Measurements from ENCODE around the gene MAP4. TPM values are rescaled to one million over a fixed set of nuclear protein-coding genes. Genes with fewer than 3 reads are reported as not detected.

Gene MAP4
- total and polyA plus RNA-seq, 8 donors, result 34.5 to 127 (median 72.2) TPM

GRCh38 chr3:47847260-47847659 lies 169.0 kb downstream of the MAP4 start:
- FAIRE-seq (no peak), DNase-seq (no peak), ATAC-seq (no peak)
- H3K4me1 ChIP-seq, result no peaks in the 10 kb centered on the region
- 79 to 81% methylated on average over 11 of the region's 11 CpGs for WGBS, 2 donors
- H3K27ac ChIP-seq, result no peak overlapping the region
- no peaks in the 10 kb centered on the region for H3K27me3 ChIP-seq
- no peaks in the 10 kb centered on the region for H3K9me3 ChIP-seq
- peaks cover 6 to 45% (median 19%) of the 10 kb centered on the region in 3 donors for H3K36me3 ChIP-seq
- intact Hi-C loops (cut with DNase I), result loop anchor here in 1 of 3 donors (10.0 kb wide), 2 partner anchors 148 to 308 kb away; no protein-coding TSS in a partner anchor
- no peak overlapping the region for H3K4me3 ChIP-seq
- no peak for TF ChIP-seq CTCF (IDR thresholded peaks at IDR 0.05)

GRCh38 chr3:47846880-47847248 lies 169.4 kb downstream of the MAP4 start:
- Histone ChIP-seq H3K27me3 (no peaks in the 10 kb centered on the region), H3K4me3 (no peak overlapping the region), H3K9me3 (no peaks in the 10 kb centered on the region), H3K27ac (no peak overlapping the region), H3K4me1 (no peaks in the 10 kb centered on the region), H3K36me3 (peaks cover 6 to 48% (median 19%) of the 10 kb centered on the region in 3 donors)
- intact Hi-C loops (cut with DNase I), result loop anchor here in 1 of 3 donors (10.0 kb wide), 2 partner anchors 148 to 308 kb away; no protein-coding TSS in a partner anchor
- WGBS, 2 donors, result 86 to 87% methylated on average over 10 of the region's 10 CpGs
- FAIRE-seq (no peak), DNase-seq (no peak), ATAC-seq (no peak)
- TF ChIP-seq CTCF (IDR thresholded peaks at IDR 0.05), result no peak

GRCh38 chr3:47846186-47846879 lies 169.9 kb downstream of the MAP4 start:
- no peak for DNase-seq
- intact Hi-C loops (cut with DNase I), result loop anchor here in 1 of 3 donors (10.0 kb wide), 2 partner anchors 148 to 308 kb away; no protein-coding TSS in a partner anchor

GRCh38 chr3:47841786-47842349 lies 174.3 kb downstream of the MAP4 start:
- Histone ChIP-seq H3K9me3 (no peaks in the 10 kb centered on the region), H3K4me1 (no peaks in the 10 kb centered on the region), H3K4me3 (no peak overlapping the region), H3K27me3 (no peaks in the 10 kb centered on the region), H3K36me3 (peaks cover 6 to 59% (median 16%) of the 10 kb centered on the region in 3 donors), H3K27ac (no peak overlapping the region)
- intact Hi-C loops (cut with DNase I), result loop anchor here in 2 of 3 donors (5.0 to 10.0 kb wide), 3 partner anchors 153 to 313 kb away; no protein-coding TSS in a partner anchor
- FAIRE-seq (no peak), ATAC-seq (no peak), DNase-seq (no peak)
- 85 to 88% methylated on average over 7 of the region's 7 CpGs for WGBS, 2 donors
- no peak for TF ChIP-seq CTCF (IDR thresholded peaks at IDR 0.05)

More at GRCh38 chr3:47846186-47846879, 169.9 kb downstream of the MAP4 start:
- FAIRE-seq (no peak), ATAC-seq (no peak)
- no peaks in the 10 kb centered on the region for H3K4me1 ChIP-seq
- no peak for TF ChIP-seq CTCF (IDR thresholded peaks at IDR 0.05)
- peaks cover 6 to 54% (median 19%) of the 10 kb centered on the region in 3 donors for H3K36me3 ChIP-seq
- H3K4me3 ChIP-seq, result no peak overlapping the region
- no peaks in the 10 kb centered on the region for H3K27me3 ChIP-seq
- no peak overlapping the region for H3K27ac ChIP-seq
- H3K9me3 ChIP-seq, result no peaks in the 10 kb centered on the region
- WGBS, 2 donors, result 93% methylated on average over 36 to 37 of the region's 37 CpGs

- no peak for TF ChIP-seq CTCF (IDR thresholded peaks at IDR 0.05)
- intact Hi-C loops (cut with DNase I), result no loop called here
- no peak overlapping the region for H3K27ac ChIP-seq
- H3K4me1 ChIP-seq, result no peaks in the 10 kb centered on the region
- no peak overlapping the region for H3K4me3 ChIP-seq
- no peaks in the 10 kb centered on the region for H3K27me3 ChIP-seq
- no peak for DNase-seq
- no peak for FAIRE-seq
- ATAC-seq, result no peak
- WGBS, 2 donors, result 88 to 89% methylated on average over 5 of the region's 5 CpGs
- H3K36me3 ChIP-seq, result peaks cover 3 to 32% (median 9%) of the 10 kb centered on the region in 3 donors
- H3K9me3 ChIP-seq, result no peaks in the 10 kb centered on the region
Measured at GRCh38 chr3:47838503-47838902, 177.7 kb downstream of the MAP4 start.
